Measurements from ENCODE around the gene MATCAP1.
A peak's percentile ranks its signal among the peaks of the same experiment; 100 is the strongest.

MATCAP1 gene

DNA sequence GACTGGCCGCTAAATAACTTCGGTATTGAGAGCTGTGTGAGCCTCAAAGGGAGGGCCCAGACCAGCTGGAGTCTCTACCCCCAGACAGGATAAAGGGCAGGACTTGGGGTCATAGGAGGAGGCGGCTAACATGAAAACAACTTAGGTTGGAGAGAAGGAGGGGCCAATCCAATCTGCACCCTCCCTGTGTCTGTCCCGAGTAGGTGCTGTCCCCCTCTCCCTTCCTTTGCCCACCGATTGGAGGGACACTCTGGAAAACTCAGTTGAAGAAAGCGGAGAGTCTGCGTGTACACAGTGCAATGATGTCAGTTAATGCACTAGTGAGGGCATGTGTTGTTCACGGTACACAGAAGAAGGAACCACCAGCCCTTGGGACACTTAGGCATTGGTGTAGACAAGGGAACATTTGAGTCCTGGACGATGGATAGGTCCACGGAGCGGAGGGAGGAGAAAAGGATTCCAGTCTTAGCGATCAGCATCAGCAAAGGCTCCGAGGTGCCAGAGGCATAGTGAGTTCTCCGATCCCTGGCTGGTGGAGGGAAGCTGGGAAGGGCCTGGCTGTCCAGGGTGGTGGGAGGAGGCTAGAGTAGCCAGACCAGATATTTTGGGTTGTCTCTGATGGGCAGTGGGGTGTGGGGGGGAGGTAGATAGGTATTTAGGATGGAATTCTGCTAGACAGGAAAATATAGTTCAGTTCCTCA lies 12.7 kb downstream of the MATCAP1 start:
- DNase-seq: no peak

DNA sequence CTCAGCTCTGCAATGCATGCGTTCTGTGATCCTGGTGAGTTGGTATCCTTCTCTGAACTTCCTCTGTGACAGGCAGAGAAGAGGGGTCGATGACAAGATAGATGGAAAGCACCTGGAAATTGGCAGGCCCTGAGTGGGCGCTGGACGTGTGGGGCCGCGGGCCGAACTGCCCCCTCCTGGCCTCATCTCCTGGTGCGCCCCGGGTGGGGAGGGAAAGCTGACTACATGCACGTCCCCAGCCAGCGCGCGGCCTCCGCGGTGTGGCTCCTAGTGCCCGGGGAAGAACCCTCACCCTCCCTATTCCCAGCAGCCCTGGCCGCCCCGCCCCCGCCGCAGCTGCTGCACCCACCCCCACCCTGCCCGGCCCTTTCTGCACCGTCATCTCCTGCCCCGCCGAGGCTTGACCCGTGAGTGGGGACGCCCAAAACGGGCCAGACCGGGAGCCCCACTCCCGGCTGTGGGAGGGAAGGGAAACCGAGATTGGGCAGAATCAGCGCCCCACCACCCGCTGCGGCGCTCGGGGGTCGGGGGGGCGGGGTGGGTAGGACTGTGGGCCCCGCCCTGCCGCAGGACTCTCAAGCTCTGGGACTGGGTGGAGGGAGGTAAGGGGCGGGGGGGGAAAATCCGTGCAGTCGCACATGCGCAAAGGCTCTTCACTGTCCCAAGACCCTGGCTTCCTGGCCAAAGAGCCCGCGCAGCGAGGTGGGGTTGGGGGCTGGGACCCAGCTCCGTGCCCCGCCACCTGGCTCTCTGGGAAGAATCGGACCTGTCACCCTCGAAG lies 13.4 kb downstream of the MATCAP1 start, which contains the start of gene NOL3:
Gene NOL3 (plus strand): TSS at position 371 of the 781 bp plus-strand sequence.
- peak; percentile 71 for DNase-seq

DNA sequence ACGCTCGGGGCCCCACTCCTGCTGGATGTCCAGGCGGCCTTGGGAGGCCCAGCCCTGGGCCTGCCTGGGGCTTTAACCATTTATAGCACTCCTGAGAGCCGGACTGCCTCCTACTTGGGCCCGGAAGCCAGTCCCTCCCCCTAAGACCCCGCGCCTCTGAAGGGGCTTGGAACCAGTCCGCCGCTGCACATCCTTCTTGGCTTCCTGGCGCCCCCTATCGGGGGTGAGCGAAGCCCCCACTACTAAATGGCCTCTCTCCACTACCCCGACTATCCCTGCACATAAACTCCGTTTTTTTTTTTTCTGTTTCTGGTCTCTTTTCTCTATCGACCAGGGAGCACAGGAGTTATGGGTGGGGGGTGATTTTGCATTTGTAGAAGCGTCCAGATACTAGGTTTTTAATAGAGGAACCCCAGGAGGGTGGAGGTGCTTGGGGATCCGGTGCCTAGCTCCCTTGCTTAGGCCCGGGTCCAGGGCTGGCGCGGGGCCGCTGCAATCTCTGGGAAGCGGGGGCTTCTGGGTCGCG lies 14.1 kb downstream of the MATCAP1 start:
- peak; percentile 70 for DNase-seq

DNA sequence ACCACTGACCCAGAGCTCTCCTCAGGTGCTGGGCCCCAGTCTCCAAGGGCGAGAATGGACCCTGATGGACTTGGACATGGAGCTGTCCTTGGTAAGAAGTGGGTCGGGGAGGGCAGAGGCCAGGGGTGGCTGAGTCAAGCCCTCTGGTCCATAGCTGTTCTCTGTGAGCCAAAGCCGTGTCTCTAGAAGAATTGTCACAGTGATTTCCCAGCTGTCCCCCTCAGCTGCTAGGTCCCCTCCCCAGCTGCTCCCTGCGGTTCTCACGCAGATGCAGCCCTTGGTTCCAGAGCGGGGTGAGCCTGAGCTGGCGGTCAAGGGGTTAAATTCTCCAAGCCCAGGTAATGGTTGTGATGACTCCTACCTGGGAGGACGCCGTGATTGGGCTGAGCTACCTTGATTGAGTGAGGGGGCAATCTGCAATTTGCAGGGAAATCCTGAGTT lies 14.7 kb downstream of the MATCAP1 start:
- DNase-seq: no peak

DNA sequence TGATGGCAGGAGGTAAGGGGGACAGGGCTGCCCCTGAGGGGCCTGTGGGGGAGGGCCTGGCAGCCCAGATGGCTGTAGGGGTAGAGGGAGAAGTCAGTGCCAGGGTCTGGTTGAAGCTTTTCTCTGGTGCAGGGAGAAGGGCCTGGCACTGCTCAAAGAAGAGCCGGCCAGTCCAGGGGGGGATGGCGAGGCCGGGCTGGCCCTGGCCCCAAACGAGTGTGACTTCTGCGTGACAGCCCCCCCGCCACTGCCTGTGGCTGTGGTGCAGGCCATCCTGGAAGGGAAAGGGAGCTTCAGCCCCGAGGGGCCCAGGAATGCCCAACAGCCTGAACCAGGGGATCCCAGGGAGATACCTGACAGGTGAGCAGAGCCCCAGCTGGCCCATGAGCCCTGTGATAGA lies 16.2 kb downstream of the MATCAP1 start:
- DNase-seq: no peak

DNA sequence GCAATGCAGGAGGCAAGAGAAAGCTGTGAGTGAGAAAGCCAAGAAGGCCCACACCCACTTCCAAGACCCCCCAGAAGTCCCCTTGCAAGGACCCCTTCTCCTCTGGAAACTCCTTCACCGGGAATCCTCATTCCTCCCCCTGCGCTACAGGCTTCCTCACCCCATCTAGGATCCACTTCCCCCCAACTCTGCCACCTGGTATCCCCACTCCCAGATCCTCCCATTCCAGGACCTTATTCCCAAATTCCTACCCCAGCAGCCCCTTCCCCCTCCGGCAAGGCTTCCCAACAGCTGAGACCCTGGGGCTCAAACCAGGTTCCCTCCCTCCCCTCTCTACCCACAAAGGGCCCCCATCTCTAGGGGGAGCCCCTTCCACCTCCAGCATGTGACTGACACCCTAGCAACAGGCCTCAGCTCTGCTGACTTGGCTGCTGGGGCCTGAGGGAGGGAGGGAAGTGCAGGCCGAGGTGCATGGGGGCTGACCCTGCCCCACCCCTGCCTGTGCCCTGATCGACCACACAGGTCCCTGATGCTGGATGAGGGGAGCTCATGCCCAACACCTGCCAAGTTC lies 17.1 kb downstream of the MATCAP1 start:
- no peak for DNase-seq

DNA sequence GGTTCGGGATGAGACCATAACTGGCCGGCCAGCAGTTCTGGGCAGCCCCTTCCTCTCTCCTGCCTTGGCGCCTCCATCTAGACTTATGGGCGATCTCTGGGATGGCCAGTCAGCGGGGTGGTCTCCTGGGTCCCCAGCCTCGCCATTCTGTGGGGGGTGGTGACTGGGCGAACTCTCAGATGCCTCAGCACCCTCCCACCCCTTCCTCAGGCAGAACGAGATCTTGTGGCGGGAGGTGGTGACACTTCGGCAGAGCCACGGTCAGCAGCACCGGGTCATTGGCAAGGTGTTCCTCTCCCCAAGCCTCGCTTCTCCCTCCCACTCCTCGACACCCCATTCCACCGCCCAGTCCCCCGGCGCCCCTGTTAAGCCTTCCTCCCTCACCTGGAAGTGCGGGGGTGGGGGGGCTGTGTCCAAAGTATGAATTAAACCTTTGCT lies 17.6 kb downstream of the MATCAP1 start:
- no peak for DNase-seq

DNA sequence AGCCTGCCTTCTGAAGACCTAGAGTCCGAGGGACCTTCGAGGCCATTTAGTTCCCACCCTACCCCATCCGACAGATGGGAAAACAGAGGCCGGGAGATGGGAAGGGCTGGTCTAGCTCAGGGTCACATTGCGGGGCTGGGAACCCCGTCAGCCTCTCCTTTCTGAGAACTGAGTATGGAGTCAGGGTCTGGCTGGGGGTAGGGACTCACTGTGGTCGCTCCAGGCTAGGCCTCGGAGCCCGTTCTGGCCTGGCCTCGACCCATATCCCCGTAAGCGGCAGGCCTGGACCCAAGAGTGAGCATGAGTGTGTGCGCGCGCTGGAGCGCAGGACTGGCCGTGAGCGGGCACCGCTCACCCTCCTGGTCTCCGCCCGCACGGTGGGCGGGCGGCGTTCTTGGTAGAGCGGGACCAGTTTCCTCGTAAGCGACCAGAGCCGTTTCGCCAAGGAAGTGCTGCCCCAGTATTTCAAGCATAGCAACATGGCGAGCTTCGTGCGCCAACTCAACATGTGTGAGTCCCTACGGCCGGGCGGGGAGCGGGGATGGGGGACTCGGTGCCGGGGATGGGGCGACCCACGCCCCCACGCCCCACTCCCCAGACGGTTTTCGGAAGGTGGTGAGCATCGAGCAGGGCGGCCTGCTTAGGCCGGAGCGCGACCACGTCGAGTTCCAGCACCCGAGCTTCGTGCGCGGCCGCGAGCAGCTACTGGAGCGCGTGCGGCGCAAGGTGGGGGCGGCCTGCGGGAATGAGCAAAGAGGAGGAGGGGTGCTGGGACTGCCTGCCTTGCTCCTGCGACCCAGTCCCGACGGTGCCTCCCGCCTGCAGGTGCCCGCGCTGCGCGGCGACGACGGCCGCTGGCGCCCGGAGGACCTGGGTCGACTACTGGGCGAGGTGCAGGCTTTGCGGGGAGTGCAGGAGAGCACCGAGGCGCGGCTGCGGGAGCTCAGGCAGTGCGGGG lies 18.4 kb downstream of the MATCAP1 start:
- no peak for DNase-seq

DNA sequence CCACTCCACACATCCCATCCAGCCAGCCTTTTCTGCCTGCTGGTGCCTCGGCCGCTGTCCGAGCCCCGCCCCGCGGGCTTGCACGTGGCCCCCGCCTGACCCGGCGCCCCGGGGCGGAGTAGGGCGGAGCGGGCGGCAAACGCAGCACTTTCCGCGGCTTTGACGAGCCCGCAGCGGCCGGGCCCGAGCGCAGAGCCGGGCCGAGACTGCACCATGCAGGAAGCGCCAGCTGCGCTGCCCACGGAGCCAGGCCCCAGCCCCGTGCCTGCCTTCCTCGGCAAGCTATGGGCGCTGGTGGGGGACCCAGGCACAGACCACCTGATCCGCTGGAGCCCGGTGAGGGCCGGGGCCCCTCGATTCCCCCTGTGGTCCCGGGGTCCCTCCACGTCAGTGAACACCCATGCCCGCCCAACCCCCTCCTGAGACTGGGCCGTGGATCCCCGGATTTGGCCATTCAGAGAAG lies 19.1 kb downstream of the MATCAP1 start, which contains the start of gene HSF4:
Gene HSF4 (plus strand): TSS at position 147 of the 463 bp plus-strand sequence. CDS start 67 bp downstream, at position 214.
- no peak for DNase-seq

DNA sequence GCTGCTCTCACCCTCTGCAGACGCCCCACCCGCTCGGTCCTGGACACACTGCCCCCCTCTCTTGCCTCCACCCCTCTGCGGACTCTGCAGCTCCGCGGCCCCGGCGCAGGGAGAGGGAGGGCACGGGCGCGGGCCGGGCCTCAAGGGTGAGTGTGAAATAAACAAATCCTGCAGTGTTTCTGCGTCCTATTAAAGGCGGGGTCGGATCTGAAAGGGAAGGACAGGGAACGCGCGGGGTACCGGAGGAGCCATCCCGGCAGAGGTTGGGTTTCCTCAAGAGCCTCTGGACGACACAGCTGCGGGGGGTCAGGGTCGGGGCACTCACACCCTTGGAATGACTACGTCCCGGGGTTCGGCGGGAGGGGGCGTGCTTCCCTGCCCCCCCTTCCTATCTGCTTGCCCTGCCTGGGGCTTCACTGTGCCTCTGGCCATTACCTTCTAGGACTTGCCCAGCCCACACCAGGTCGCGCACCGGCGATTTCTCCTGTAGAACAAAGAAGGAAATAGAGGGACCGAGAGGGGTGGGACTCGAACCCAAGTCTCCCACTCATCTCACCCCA lies 19.7 kb downstream of the MATCAP1 start:
- no peak for DNase-seq

DNA sequence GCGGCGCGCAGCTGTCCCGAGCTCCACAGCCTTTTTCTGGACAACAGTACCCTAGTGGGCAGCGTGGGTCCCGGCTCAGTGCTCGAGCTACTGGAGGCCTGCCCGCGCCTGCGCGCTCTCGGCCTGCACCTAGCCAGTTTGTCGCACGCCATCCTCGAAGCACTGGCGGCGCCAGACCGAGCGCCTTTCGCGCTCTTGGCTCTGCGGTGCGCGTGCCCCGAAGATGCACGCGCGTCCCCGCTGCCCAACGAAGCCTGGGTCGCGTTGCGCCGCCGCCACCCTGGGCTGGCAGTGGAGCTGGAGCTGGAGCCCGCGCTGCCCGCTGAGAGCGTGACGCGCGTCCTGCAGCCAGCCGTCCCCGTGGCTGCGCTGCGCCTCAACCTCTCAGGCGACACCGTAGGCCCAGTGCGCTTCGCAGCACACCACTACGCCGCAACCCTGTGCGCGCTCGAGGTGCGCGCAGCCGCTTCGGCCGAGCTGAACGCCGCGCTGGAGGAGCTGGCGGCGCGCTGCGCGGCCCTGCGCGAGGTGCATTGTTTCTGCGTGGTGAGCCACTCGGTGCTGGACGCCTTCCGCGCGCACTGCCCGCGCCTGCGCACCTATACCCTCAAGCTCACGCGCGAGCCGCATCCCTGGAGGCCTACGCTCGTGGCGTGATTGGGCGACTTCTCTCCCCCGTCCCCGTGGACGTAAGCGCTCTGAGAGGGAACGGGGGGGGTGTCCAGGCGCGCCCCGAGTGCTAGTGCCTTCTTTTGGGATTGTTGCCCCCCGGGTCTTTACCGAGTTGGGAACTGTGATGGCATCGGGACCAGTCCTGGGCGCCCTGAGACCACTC lies 20.4 kb downstream of the MATCAP1 start:
- DNase-seq: peak; percentile 76

DNA sequence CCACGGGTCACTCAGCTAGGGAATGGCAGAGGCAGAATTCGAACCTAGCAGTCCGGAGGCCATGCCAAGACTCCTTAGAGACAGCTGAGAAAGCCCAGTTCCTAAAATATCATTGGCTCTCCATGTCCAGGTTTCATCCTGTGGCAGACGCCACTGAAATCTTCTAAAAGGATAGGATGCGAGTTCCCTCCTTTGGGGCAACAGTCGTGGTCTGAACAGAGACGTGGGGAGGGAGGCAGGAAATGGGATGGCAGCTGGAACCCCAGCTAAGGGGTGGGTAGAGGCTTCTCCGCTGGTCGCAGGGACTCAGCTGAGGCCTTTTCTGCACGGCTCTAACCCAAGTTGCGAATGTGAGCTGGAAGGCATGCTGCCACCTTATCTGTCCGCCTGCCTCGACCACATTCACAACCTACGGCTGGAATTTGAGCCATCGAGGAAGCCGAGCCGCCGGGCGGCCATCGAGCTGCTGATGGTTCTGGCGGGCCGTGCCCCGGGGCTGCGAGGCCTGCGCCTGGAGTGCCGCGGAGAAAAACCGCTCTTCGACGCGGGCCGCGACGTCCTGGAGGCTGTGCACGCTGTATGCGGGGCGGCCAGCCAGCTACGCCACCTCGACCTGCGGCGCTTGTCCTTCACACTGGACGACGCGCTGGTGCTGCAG lies 21.1 kb downstream of the MATCAP1 start:
- no peak for DNase-seq

DNA sequence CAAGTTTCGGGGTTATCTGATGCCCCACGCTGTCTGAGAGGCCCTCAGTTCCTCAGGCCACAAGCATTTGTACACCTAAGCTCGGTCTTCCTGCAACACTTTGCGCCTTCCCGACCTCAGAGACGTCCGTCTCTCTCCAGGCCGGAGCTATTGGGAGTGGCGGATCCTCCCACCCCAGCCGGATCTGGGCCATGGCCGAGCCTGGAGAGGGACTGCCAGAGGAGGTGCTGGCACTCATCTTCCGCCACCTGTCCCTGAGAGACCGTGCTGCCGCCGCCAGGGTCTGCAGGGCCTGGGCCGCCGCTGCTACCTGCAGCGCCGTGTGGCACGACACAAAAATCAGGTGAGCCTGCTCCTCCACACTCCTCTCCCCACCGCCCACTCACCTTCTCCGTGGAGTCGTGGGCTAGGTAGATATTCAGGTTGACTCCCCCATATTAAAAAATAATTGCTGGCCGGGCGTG lies 22.1 kb downstream of the MATCAP1 start:
- DNase-seq: no peak

DNA sequence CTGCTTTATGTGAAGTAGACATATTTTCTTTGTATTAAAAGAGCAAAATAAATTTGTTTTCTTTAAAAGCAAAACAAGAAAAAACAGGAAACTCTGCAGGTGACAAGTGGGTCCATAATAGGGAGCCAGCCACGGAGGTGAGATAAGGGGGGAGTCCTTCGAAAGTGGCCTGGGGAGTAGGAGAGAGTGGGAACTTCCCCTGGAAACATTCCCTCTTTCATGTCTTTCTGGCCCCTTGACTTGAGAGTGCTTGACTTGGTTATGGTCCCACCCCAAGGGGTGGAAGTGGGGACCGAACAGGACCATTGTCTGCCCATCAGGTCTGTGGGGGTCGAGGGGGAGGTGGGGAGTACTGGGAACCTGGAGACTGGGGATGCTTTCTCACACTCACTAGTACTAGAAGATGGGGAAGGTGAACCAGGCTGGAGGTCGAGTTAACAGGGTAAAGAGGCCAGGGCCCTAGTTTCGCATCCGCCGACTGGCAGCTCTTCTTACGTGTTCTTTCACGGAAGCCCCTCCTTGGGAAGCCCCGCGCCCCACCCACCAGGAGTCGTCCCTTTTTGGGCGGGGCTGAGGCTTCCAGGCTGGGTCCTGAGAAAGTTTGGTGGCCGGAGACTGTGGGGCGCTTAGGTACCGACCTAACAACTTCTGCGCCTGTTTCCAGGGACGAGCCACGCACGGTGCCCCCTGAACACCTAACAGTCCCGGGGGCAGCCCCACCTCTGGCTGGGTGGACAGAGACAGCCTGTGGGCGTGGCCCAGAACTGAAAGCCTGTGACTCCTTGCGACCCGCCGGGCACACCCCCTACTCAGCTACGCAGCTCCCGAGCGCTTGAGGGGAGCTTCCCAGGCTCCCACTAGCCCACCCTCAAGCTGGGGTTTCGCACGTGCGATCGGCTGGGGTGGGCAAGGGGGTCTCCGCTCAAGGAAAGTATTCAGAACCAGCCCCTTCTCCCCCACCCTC lies 24.8 kb downstream of the MATCAP1 start:
- DNase-seq: peak; percentile 92

DNA sequence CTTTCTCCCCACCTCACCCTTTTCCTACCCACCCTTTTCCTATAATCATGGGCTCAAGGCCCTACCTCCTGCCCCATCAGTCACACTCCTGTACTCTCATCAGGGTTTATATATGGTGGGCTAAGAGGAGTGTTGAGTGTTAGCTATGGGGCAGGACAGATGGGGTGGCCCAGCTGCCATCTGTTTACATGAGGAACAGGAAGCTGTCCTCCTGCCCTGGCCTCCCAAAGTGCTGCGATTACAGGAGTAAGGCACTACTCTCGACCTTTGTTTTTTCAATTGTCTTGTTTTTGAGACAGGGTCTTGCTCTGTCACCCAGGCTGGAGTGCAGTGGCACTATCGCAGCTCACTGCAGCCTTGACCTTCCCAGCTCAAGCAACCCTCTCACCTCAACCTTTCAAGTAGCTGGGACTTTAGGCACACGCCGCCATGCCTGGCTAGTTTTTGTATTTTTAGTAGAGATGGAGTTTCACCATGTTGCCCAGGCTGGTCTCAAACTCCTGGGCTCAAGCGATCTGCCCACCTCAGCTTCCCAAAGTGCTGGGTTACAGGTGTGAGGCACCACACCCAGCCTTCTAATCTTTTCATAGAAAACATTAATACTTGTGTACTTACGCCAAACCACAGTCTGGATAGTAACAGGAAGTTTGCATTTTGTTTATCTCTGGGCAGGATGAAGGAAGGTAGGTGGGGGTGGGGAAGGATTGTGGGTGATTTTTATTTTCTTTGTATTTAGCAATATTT lies 25.7 kb downstream of the MATCAP1 start:
- no peak for DNase-seq

DNA sequence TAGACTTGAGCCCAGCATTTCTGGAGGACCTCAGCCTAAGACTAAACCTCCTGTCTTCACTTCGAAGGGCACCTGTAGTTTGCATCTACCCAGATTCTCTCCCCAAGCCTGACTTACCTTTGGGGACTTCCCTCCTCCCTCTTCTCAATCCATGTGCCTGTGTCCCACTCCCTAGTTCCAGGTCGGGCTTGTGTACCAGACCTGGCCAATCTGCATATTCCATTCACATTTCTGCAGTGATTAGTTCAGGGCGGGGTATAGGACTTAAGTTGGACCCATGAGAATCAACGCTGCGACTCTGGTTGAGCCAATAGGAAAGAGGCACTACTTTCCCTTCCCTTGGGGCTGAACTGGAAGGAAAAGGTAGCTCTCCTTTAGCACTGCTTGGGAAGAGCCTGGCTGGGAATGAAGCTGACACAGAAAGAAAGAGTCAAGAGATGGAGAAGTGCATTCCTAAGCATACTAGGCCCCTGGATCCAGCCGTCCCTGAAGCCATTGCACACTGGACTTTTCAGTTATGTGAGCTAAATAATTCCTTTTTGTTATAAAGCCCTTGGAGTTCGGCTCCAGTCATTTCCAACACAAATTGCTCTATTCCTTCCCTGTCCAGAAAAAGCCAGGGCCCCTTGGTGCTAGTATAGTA lies 26.5 kb downstream of the MATCAP1 start:
- no peak for DNase-seq

DNA sequence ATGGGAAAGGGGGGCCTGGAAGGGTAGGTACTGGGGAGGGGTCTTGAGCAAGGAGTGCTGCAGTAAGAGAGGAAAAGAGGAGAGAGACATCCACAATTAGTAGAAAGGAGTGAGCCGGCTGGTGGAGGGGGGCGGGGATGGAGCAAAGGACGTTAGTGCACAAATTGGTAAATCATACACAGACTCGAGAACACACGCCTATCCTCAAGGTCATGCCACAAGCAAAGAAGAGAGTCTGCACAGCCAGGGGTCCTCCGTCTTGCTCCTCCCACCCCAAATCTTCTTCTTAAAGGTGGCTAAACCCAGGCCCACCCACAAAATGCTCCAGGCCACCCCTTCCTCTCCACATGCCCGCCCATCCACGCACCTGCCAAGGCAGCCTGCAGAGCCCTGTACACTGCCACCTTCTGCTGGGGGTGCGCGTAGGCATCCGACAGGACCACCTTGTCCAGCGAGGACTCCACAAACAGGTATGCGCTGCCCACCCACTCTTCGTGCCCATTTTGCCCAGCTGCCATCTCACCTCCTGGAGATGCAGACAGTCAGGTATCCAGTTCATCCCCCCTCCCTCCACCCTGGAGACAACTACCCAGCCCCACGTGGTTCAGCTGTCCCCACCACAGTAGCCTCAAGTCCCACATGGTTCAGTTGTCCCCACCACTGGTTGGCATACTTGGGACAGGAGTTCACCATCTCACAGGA lies 27.5 kb downstream of the MATCAP1 start:
- no peak for DNase-seq

All from activated CD4-positive, alpha-beta T cell treated with anti-CD3 and anti-CD28 coated beads, Interleukin-2, Interleukin-6, amounts not matched to agents 100 ng/mL and 50 ng/mL, durations not matched to agents 16 hours and 8 hours (primary cell).